Activated naive CD4-positive, alpha-beta T cell treated with anti-CD3 and anti-CD28 coated beads for 36 hours (primary cell): ENCODE data around the gene G6PD. TPM values are rescaled to one million over a fixed set of nuclear protein-coding genes. Genes with fewer than 3 reads are reported as not detected.

ENCODE experiments used
- CTCF ChIA-PET: fragments of 350-600 bp; sonication (Branson Sonifier 250); formaldehyde crosslinking; loops from one replicate; lab custom pipeline; 2021; ENCODE audit warnings: antibody characterized with exemption; lab: Charles Lee
- DNase-seq: peaks from one replicate; pipeline ENCODE4 v3.0.0-alpha.2; 2020
- H3K27ac Mint-ChIP-seq: one replicate; pipeline ENCODE4 v1.8.0; 2021; ENCODE audit warnings: mild to moderate bottlenecking, mixed read lengths
- H3K27me3 Mint-ChIP-seq: one replicate; pipeline ENCODE4 v1.8.0; 2021; ENCODE audit warnings: low read depth, mixed read lengths
- H3K36me3 Mint-ChIP-seq: one replicate; pipeline ENCODE4 v1.8.0; 2021; ENCODE audit warnings: low read depth, mixed read lengths
- H3K4me1 Mint-ChIP-seq: one replicate; pipeline ENCODE4 v1.8.0; 2021; ENCODE audit warnings: low read depth, mixed read lengths
- H3K4me3 Mint-ChIP-seq: one replicate; pipeline ENCODE4 v1.8.0; 2021; ENCODE audit warnings: mild to moderate bottlenecking, moderate library complexity, mixed read lengths
- H3K9me3 Mint-ChIP-seq: one replicate; pipeline ENCODE4 v1.8.0; 2021; ENCODE audit warnings: mixed read lengths
- intact Hi-C: fragments of 100-400 bp; cut with micrococcal nuclease; formaldehyde crosslinking; loops from one replicate; pipeline ENCODE4 v1.15.1; 2023
- total RNA-seq, 2 experiments: library from RNA; stranded (reverse); gene quantifications; one replicate each; pipeline ENCODE4 v1.2.3, GENCODE V29; 2021

The G6PD gene
- total RNA-seq, 2 experiments from 2014 or later: 63.7 to 64.4 TPM

DNA sequence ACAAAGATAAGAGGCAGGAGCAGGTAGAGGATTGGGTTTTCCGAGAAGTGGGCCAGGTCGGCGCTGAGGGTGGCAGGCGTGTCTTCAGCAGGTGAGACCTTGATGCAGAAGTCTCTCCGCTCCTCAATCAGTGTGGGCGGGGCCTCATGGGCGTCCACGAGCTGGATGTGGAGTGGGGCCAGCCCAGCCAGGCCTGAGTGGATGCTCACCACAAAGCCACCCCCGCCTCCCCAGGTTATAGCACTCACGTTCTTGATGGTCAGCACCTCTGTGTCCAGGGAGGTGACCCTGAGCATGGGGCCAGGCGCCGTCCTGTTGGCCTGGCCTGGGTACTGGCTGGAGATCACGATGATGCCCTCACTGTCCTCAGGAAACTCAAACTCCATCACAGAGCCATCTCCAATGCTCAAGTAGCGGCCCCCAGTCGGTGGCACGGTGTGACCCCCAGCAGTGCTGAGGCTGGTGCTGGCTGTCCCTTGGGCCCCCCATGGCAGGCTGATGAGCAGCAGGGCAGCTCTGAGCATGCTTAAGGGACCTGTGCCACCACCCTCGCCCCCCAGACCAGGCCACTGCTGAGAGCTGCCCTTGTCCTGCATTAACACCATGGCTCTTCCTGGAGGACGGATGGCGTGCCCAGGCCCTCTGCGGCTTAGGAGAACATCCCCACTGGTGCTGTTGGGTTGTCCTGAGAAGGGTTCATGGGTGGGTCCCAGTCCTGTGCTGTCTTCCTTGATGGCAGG, 58.1 kb downstream of the G6PD start:
- Mint-ChIP-seq H3K27me3 (no peaks in the 10 kb centered on the region), H3K36me3 (peaks cover 7% of the 10 kb centered on the region), H3K4me1 (peaks cover 30% of the 10 kb centered on the region), H3K4me3 (no peak overlapping the region), H3K9me3 (no peaks in the 10 kb centered on the region), H3K27ac (no peak overlapping the region)
- CTCF ChIA-PET: no interaction called here
- intact Hi-C loops: no loop called here
- no peak for DNase-seq

- peak overlapping the region; percentile 67 for H3K4me3 Mint-ChIP-seq
- H3K27ac Mint-ChIP-seq: no peak overlapping the region
- no peaks in the 10 kb centered on the region for H3K9me3 Mint-ChIP-seq
- CTCF ChIA-PET: interaction anchor here (1.1 kb wide), 1 partner anchor 40 kb away, joined by 4 read pairs; no protein-coding TSS in a partner anchor
- intact Hi-C loops: no loop called here
- DNase-seq: no peak
- H3K4me1 Mint-ChIP-seq: peaks cover 34% of the 10 kb centered on the region
- no peaks in the 10 kb centered on the region for H3K27me3 Mint-ChIP-seq
- peaks cover 7% of the 10 kb centered on the region for H3K36me3 Mint-ChIP-seq
Measured at GRCh38 chrX:154487518-154488290, 58.9 kb downstream of the G6PD start.

DNA sequence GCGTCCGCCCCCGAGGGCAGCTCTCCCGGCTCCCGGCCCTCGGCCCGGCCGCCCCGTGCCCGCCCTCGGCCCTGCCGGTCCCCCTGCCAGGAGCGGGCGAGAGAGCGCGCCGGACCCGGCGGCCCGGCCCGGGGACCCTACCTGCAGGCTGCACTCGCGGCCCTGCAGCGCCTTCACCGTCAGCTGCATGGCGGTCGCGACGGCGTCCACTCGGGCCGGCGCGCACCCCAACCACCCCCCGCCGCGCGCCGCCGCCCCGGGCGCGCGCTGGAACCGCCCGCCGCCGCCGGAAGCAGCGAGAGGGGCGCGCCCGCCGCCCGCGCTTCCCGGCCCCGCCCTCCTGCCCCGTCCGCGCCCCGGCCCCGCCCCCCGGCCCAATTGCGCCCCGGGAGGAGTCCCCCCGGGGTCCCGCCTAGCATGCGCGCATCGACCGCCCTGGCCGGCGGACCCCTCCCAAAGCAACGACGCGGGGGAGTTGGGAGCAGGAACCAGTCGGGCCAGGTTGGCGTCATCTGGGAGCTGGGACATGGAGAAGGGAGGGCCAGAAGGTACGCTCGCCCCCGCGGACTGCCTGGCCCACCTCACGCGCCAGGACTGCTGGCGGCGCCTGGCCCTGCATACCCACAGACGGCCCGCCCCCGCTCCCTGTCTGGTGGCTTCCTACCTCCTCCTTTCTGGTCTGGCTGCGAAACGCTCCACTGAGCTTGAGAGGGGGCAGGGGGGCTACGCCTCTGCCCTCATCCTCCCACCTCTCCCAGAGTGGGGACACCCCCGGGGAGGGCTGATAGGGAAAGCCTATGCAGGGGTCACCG, 60.0 kb downstream of the G6PD start, which contains the start of gene UBL4A:
UBL4A (minus strand) TSS at position 220 of the 812 bp plus-strand sequence; CDS start at position 189, 31 bp downstream.
- Mint-ChIP-seq H3K27me3 (no peaks in the 10 kb centered on the region), H3K36me3 (peaks cover 9% of the 10 kb centered on the region), H3K4me1 (peaks cover 34% of the 10 kb centered on the region), H3K27ac (peak within 1 kb of the TSS; percentile 63), H3K9me3 (no peaks in the 10 kb centered on the region), H3K4me3 (peak within 1 kb of the TSS; percentile 69)
- intact Hi-C loops: no loop called here
- CTCF ChIA-PET: interaction anchor here (1.1 kb wide), 1 partner anchor 41 kb away, joined by 4 read pairs; no protein-coding TSS in a partner anchor
- peak; percentile 39 for DNase-seq

DNA sequence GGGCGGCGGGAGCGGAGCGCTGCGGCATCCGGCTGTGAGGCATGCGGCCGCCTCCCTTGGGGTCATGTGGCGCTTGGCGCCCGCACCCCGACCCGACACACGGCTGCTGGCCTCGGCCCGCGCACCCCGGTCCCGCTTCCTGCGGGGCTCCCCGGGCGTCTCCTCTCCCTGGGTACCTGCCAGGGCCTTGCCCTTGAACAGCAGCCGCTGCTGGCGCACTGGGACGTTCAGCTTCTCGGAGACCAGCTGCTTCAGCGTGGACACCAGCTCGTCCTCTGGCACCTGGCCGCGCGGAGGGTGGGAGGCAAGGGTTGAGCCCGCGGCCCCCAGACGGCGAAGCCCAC, 60.6 kb downstream of the G6PD start:
- DNase-seq: peak; percentile 50
- no peak overlapping the region for H3K27ac Mint-ChIP-seq
- H3K36me3 Mint-ChIP-seq: peaks cover 9% of the 10 kb centered on the region
- H3K9me3 Mint-ChIP-seq: no peaks in the 10 kb centered on the region
- H3K4me1 Mint-ChIP-seq: peaks cover 31% of the 10 kb centered on the region
- no peaks in the 10 kb centered on the region for H3K27me3 Mint-ChIP-seq
- peak overlapping the region; percentile 69 for H3K4me3 Mint-ChIP-seq
- intact Hi-C loops: no loop called here
- CTCF ChIA-PET: no interaction called here

DNA sequence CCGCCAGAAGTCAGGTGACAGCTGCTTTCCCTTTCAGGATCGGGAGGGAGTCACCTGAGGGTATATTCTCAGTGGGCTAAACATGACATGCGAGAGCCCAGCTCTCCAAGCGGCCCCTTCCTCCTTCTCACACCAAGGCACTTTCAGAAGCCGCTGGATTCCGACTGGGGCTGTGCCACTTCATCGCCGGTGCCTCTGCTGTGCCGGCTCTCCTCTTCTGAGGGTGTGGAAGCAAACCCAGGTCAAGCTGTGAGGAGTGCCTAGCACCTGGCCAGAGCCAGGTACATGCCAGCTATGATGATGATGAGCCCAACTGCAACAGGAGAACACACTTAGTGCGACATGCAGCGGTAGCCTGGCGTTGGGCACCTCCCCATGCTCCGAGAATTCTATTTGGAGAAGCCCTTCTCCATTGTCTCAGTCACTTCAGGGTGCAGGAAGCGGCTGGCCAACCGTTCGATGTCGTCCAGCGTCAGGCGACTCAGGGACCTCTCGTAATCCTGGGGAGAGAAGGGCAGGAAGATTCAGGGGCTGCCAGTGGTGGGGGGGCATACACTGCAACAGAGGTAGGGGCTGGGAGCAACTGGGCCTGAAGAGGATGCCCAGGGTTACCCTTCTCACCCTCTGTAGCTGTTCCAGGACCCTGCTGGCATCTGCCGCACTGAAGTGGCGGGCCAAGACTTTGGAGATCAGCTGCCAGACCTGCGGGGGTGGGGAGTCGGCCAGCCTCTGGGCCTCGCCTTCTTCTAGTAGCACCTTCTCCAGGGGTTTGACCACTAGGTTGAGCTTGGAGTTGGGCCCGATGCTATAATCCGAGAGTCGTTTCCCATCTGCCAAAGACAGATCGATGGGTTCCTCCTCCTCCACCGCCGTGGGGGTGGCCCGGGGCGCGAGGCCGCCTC, 61.2 kb downstream of the G6PD start:
- peak overlapping the region; percentile 63 for H3K27ac Mint-ChIP-seq
- no peaks in the 10 kb centered on the region for H3K27me3 Mint-ChIP-seq
- intact Hi-C loops: no loop called here
- H3K4me3 Mint-ChIP-seq: peak overlapping the region; percentile 69
- peaks cover 9% of the 10 kb centered on the region for H3K36me3 Mint-ChIP-seq
- H3K4me1 Mint-ChIP-seq: peaks cover 28% of the 10 kb centered on the region
- no peak for DNase-seq
- CTCF ChIA-PET: interaction anchor here (1.5 kb wide), 1 partner anchor 42 kb away, joined by 3 read pairs; no protein-coding TSS in a partner anchor
- no peaks in the 10 kb centered on the region for H3K9me3 Mint-ChIP-seq

GRCh38 chrX:154484255-154485149, 62.1 kb downstream of the G6PD start:
- H3K4me3 Mint-ChIP-seq: peak overlapping the region; percentile 27
- DNase-seq: peak; percentile 18
- H3K27ac Mint-ChIP-seq: peak overlapping the region; percentile 18
- peaks cover 9% of the 10 kb centered on the region for H3K36me3 Mint-ChIP-seq
- intact Hi-C loops: no loop called here
- H3K27me3 Mint-ChIP-seq: no peaks in the 10 kb centered on the region
- CTCF ChIA-PET: interaction anchor here (1.5 kb wide), 1 partner anchor 43 kb away, joined by 3 read pairs; no protein-coding TSS in a partner anchor
- H3K4me1 Mint-ChIP-seq: peaks cover 26% of the 10 kb centered on the region
- no peaks in the 10 kb centered on the region for H3K9me3 Mint-ChIP-seq

DNA sequence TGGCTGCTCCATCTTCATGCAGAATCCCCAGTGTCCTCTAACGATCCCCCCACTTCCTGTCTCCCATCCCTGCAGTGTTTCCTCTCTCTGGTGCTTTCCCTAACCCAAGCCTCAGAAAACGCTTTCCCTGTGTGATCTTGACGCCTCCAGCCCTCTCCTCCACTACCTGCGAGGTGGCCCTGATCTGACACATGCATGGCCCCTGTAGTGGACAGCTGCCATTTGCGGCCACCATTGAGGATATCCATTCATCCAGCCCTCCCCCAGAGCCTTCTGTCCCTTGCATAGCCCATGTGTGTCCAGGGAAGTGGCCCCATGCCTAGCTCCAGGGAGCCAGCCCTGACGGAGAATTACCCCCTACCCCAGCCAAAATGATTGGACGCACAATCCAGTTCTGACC, 63.3 kb downstream of the G6PD start:
- no peak for DNase-seq
- intact Hi-C loops: no loop called here
- Mint-ChIP-seq H3K36me3 (peaks cover 9% of the 10 kb centered on the region), H3K27ac (no peak overlapping the region), H3K4me3 (no peak overlapping the region), H3K9me3 (no peaks in the 10 kb centered on the region), H3K27me3 (no peaks in the 10 kb centered on the region), H3K4me1 (peaks cover 19% of the 10 kb centered on the region)
- CTCF ChIA-PET: no interaction called here

- no peaks in the 10 kb centered on the region for H3K9me3 Mint-ChIP-seq
- H3K4me1 Mint-ChIP-seq: peaks cover 22% of the 10 kb centered on the region
- no peak overlapping the region for H3K27ac Mint-ChIP-seq
- no peak for DNase-seq
- CTCF ChIA-PET: no interaction called here
- H3K36me3 Mint-ChIP-seq: peaks cover 8% of the 10 kb centered on the region
- no peaks in the 10 kb centered on the region for H3K27me3 Mint-ChIP-seq
- intact Hi-C loops: no loop called here
- H3K4me3 Mint-ChIP-seq: no peak overlapping the region
Measured at GRCh38 chrX:154482786-154483185, 63.9 kb downstream of the G6PD start.

GRCh38 chrX:154481911-154482601, 64.6 kb downstream of the G6PD start:
- no peak overlapping the region for H3K27ac Mint-ChIP-seq
- H3K4me3 Mint-ChIP-seq: no peak overlapping the region
- intact Hi-C loops: no loop called here
- CTCF ChIA-PET: no interaction called here
- no peak for DNase-seq
- H3K36me3 Mint-ChIP-seq: peaks cover 6% of the 10 kb centered on the region
- no peaks in the 10 kb centered on the region for H3K9me3 Mint-ChIP-seq
- H3K27me3 Mint-ChIP-seq: no peaks in the 10 kb centered on the region
- H3K4me1 Mint-ChIP-seq: peaks cover 28% of the 10 kb centered on the region
